GM23248 (cell line): ENCODE data around the gene ACLY.

ENCODE experiments used
- EZH2 ChIP-seq: fragments of 200-600 bp; sonication (generic); IDR thresholded peaks from 2 replicates; pipeline ENCODE4 v1.6.1; 2018; ENCODE audit warnings: antibody characterized with exemption, mild to moderate bottlenecking; ENCODE audit not compliant: insufficient read depth, poor library complexity, severe bottlenecking
- EZH2phosphoT487 ChIP-seq: fragments of 200-600 bp; sonication (generic); IDR thresholded peaks from 2 replicates; pipeline ENCODE4 v1.6.1; 2018; ENCODE audit warnings: antibody characterized with exemption, moderate library complexity, mild to moderate bottlenecking, low read depth; ENCODE audit not compliant: insufficient read depth

DNA sequence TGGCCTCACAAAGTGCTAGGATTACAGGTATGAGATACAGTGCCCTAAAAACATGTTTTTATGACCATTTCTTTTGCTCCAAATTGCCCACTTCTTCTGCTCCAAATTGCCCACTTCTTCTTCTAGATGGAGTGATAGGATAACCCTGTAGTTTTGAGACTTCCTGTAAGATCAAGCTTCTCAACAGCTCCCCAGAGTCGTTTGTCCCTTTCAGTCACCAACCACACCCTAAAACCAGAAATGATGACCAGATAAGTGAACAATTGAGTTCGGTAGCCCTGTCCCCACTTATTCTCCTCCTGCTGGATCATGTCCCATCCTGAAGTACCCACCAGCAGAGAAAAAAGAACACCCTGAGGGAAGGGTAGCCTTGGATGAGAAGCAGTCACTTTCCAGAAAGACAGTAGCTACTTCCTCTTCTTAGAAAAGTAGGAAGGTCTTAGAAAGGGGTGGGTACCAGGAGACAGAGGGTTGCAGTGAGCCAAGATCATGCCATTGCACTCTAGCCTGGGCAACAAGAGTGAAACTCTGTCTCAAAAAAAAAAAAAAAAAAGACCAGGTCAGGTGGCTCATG lies 14.2 kb upstream of the ACLY start:
- no peak for TF ChIP-seq EZH2phosphoT487
- no peak for TF ChIP-seq EZH2
